ENCODE data around the gene CRCP. TPM values are rescaled to one million over a fixed set of nuclear protein-coding genes. Genes with fewer than 3 reads are reported as not detected.

The CRCP gene
- total and polyA plus RNA-seq, 8 donors: 15.7 to 99.5 (median 28.2) TPM

- no peak for DNase-seq
- peak overlapping the region in 1 of 5 donors; percentile 77 for H3K27ac ChIP-seq
- H3K4me3 ChIP-seq: no peak overlapping the region
- H3K27me3 ChIP-seq: no peaks in the 10 kb centered on the region
- intact Hi-C loops (cut with DNase I; ENCODE audit: low total_unique reads): no loop called here
- peaks cover 0 to 51% (median 38%) of the 10 kb centered on the region in 4 donors for H3K4me1 ChIP-seq
- peaks cover 26 to 88% (median 74%) of the 10 kb centered on the region in 4 donors for H3K36me3 ChIP-seq
- 63 to 76% (median 68%) methylated on average over 8 of the region's 8 CpGs for WGBS, 5 donors
- no peak for TF ChIP-seq POLR2AphosphoS5 (IDR thresholded peaks at IDR 0.05)
- no peak for TF ChIP-seq CTCF (IDR thresholded peaks at IDR 0.05)
- no peak for TF ChIP-seq POLR2A (IDR thresholded peaks at IDR 0.05)
- TF ChIP-seq EP300 (IDR thresholded peaks at IDR 0.05): no peak
- H3K9me3 ChIP-seq: no peaks in the 10 kb centered on the region
Observed at GRCh38 chr7:66138994-66139752, 24.5 kb downstream of the CRCP start.

DNA sequence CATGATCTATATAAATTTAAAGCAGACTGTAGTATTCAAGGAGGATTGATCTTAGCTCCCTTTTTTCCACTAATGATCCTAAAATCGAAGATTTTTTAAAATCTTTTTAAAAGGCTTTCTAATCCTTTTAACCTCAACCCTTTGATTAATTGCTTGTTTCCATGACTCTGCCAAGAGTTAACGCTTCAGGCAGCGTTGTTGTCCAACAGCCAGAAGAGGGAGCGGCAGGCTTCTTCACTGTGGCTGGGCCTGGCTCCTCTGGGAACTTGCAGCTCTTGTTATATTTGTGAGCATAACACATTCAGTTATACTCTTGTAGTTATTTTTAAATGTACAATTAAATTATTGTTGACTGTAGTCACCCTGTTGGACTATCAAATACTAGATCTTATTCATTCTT, 26.3 kb downstream of the CRCP start:
- TF ChIP-seq POLR2A (IDR thresholded peaks at IDR 0.05) (no peak), POLR2AphosphoS5 (IDR thresholded peaks at IDR 0.05) (peak in 2 of 3 donors; percentile 29 to 45), EP300 (IDR thresholded peaks at IDR 0.05) (no peak), CTCF (IDR thresholded peaks at IDR 0.05) (peak in 5 of 7 experiments; percentile 30 to 49 (median 39))
- H3K4me3 ChIP-seq: no peak overlapping the region
- peaks cover 0 to 64% (median 48%) of the 10 kb centered on the region in 4 donors for H3K4me1 ChIP-seq
- H3K9me3 ChIP-seq: no peaks in the 10 kb centered on the region
- intact Hi-C loops (cut with DNase I; ENCODE audit: low total_unique reads): loop anchor here (10.0 kb wide), 1 partner anchor 74 kb away; no protein-coding TSS in a partner anchor
- H3K36me3 ChIP-seq: peaks cover 27 to 88% (median 73%) of the 10 kb centered on the region in 4 donors
- no peaks in the 10 kb centered on the region for H3K27me3 ChIP-seq
- WGBS, 5 donors: 17 to 37% (median 25%) methylated on average over 4 of the region's 4 CpGs
- H3K27ac ChIP-seq: peak overlapping the region in 4 of 5 donors; percentile 52 to 83 (median 66)
- DNase-seq: peak; percentile 62 to 92

DNA sequence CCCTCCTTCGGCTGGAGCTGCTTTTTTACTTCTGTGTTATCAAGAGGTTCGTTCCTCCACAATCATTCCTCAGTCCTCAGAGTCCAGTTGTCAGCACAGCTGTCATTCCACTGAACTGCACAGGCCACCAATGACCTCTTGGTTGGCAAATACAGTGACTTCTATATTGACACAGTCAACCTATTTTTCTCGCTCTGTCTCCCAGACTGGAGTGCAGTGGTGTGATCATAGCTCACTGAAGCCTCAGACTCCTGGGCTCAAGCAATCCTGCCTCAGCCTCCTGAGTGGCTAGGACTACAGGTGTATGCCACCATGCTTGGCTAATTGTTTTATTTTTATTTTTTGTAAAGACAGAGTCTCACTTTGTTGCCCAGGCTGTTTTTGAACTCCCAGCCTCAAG, 27.7 kb downstream of the CRCP start:
- peaks cover 29 to 88% (median 76%) of the 10 kb centered on the region in 4 donors for H3K36me3 ChIP-seq
- DNase-seq: peak in 1 of 2 donors; percentile 28
- intact Hi-C loops (cut with DNase I; ENCODE audit: low total_unique reads): loop anchor here (10.0 kb wide), 1 partner anchor 72 kb away; no protein-coding TSS in a partner anchor
- no peak for TF ChIP-seq EP300 (IDR thresholded peaks at IDR 0.05)
- TF ChIP-seq POLR2A (IDR thresholded peaks at IDR 0.05): no peak
- TF ChIP-seq CTCF (IDR thresholded peaks at IDR 0.05): no peak
- TF ChIP-seq POLR2AphosphoS5 (IDR thresholded peaks at IDR 0.05): no peak
- H3K27me3 ChIP-seq: no peaks in the 10 kb centered on the region
- 38 to 63% (median 56%) methylated on average over 3 of the region's 3 CpGs for WGBS, 5 donors
- H3K27ac ChIP-seq: peak overlapping the region in 3 of 5 donors; percentile 54 to 83 (median 77)
- peaks cover 0 to 68% (median 49%) of the 10 kb centered on the region in 4 donors for H3K4me1 ChIP-seq
- no peak overlapping the region for H3K4me3 ChIP-seq
- H3K9me3 ChIP-seq: no peaks in the 10 kb centered on the region

GRCh38 chr7:66142996-66143395, 28.3 kb downstream of the CRCP start:
- intact Hi-C loops (cut with DNase I; ENCODE audit: low total_unique reads): loop anchor here (10.0 kb wide), 1 partner anchor 72 kb away; no protein-coding TSS in a partner anchor
- DNase-seq: peak in 1 of 2 donors; percentile 37
- Histone ChIP-seq H3K4me3 (no peak overlapping the region), H3K9me3 (no peaks in the 10 kb centered on the region), H3K4me1 (peaks cover 0 to 71% (median 50%) of the 10 kb centered on the region in 4 donors), H3K27me3 (no peaks in the 10 kb centered on the region), H3K27ac (peak overlapping the region in 2 of 5 donors; percentile 77 to 83), H3K36me3 (peaks cover 29 to 89% (median 76%) of the 10 kb centered on the region in 4 donors)
- TF ChIP-seq EP300 (IDR thresholded peaks at IDR 0.05): no peak
- no peak for TF ChIP-seq POLR2AphosphoS5 (IDR thresholded peaks at IDR 0.05)
- no peak for TF ChIP-seq POLR2A (IDR thresholded peaks at IDR 0.05)
- TF ChIP-seq CTCF (IDR thresholded peaks at IDR 0.05): no peak
- WGBS, 5 donors: 41 to 64% (median 54%) methylated on average over 5 of the region's 5 CpGs

All from stomach (tissue), 9 donors.